Activated CD4-positive, alpha-beta T cell treated with anti-CD3 and anti-CD28 coated beads, Interleukin-2, Interleukin-4, amounts not matched to agents 100 ng/mL and 50 ng/mL, durations not matched to agents 16 hours and 8 hours (primary cell): ENCODE results near the gene GALNT10.

ENCODE experiments used
- DNase-seq: peaks from one replicate; pipeline ENCODE4 v3.0.0-alpha.2; 2020; ENCODE audit warnings: low spot score

Gene GALNT10

GRCh38 chr5:154234551-154234950 is 44.0 kb downstream of the GALNT10 start:
- DNase-seq = no peak

GRCh38 chr5:154236011-154236410 is 45.5 kb downstream of the GALNT10 start:
- DNase-seq = no peak

- peak; percentile 29 for DNase-seq
Observed at GRCh38 chr5:154236536-154237375, 46.2 kb downstream of the GALNT10 start.

GRCh38 chr5:154237376-154237743 is 46.8 kb downstream of the GALNT10 start:
- no peak for DNase-seq

GRCh38 chr5:154237946-154238345 is 47.4 kb downstream of the GALNT10 start:
- no peak for DNase-seq

GRCh38 chr5:154238776-154239481 is 48.4 kb downstream of the GALNT10 start:
- DNase-seq = no peak

GRCh38 chr5:154240595-154240994 is 50.1 kb downstream of the GALNT10 start:
- no peak for DNase-seq

- no peak for DNase-seq
Observed at GRCh38 chr5:154241021-154241420, 50.5 kb downstream of the GALNT10 start.

GRCh38 chr5:154242442-154242841 is 51.9 kb downstream of the GALNT10 start:
- no peak for DNase-seq

- no peak for DNase-seq
Observed at GRCh38 chr5:154242964-154243376, 52.4 kb downstream of the GALNT10 start.

- DNase-seq = no peak
Observed at GRCh38 chr5:154243736-154244135, 53.2 kb downstream of the GALNT10 start.

- no peak for DNase-seq
Observed at GRCh38 chr5:154244476-154244875, 53.9 kb downstream of the GALNT10 start.

GRCh38 chr5:154248691-154249090 is 58.2 kb downstream of the GALNT10 start:
- DNase-seq = no peak

- no peak for DNase-seq
Observed at GRCh38 chr5:154249826-154250225, 59.3 kb downstream of the GALNT10 start.

GRCh38 chr5:154251529-154251928 is 61.0 kb downstream of the GALNT10 start:
- DNase-seq = no peak

GRCh38 chr5:154253807-154254206 is 63.3 kb downstream of the GALNT10 start:
- no peak for DNase-seq

- DNase-seq = no peak
Observed at GRCh38 chr5:154254896-154255295, 64.4 kb downstream of the GALNT10 start.

- no peak for DNase-seq
Observed at GRCh38 chr5:154257046-154257445, 66.5 kb downstream of the GALNT10 start.

- DNase-seq = no peak
Observed at GRCh38 chr5:154258531-154259217, 68.1 kb downstream of the GALNT10 start.

GRCh38 chr5:154260224-154260927 is 69.8 kb downstream of the GALNT10 start:
- no peak for DNase-seq

GRCh38 chr5:154262342-154262741 is 71.8 kb downstream of the GALNT10 start:
- no peak for DNase-seq

GRCh38 chr5:154264549-154265196 is 74.1 kb downstream of the GALNT10 start:
- DNase-seq = no peak
